GM21576 (cell line): Measurements from ENCODE around the gene CBR1.

Experiments used
- ATAC-seq: cut with Tn5 transposase; IDR thresholded peaks from one replicate; pipeline ENCODE4 v1.9.1; 2021; ENCODE audit warnings: mild to moderate bottlenecking, moderate library complexity; ENCODE audit not compliant: unreplicated experiment

CBR1 gene

GRCh38 chr21:36111238-36111637 lies 41.4 kb downstream of the CBR1 start:
- no peak for ATAC-seq

GRCh38 chr21:36113647-36114428 lies 44.0 kb downstream of the CBR1 start:
- ATAC-seq: no peak

GRCh38 chr21:36115138-36115730 lies 45.4 kb downstream of the CBR1 start:
- ATAC-seq: no peak

GRCh38 chr21:36117286-36117741 lies 47.5 kb downstream of the CBR1 start:
- no peak for ATAC-seq

GRCh38 chr21:36120304-36120888 lies 50.6 kb downstream of the CBR1 start:
- ATAC-seq: no peak
